ENCODE results near the gene TRIOBP.
"Not testable (repeated sequence)": the region's sequence is repeated elsewhere in the genome, so short reads cannot be mapped to it uniquely, and the experiment has no call there.

The TRIOBP gene

DNA sequence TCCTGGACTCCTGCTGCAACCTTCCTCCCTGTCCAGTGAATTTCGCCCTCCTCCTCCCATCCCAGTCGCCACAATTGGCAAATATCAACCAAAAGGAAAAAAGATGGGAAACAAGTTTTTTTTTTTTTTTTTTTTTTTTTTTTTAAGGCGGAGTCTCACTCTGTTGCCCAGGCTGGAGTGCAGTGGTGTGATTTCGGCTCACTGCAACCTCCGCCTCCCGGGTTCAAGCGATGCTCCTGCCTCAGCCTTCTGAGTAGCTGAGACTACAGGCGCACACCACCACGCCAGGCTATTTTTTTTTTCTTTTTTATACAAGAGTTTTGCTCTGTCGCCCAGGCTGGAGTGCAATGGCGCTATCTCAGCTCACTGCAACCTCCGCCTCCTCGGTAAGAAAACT lies 590 bp upstream of the TRIOBP start:
- not testable (repeated sequence) for DNase-seq

- DNase-seq, result no peak
Measured at GRCh38 chr22:37697538-37697835, 639 bp downstream of the TRIOBP start.

- no peak for DNase-seq
Measured at GRCh38 chr22:37701141-37701786, 4.4 kb downstream of the TRIOBP start.

DNA sequence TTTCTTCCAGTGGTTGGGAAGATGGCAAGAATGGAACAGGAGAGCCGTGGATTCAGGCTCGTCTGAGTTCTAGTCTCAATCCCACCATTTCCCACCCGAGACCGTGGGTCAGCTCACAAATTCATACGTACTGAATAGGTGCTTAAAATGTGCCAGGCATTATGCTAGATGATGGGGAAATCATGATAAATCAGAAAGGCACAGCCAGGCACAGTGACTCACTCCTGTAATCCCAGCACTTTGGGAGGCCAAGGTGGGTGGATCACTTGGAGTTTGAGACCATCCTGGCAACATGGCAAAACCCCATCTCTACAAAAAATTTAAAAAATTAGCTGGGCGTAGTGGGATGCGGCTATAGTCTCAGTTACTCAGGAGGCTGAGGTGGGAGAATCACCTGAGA lies 7.1 kb downstream of the TRIOBP start:
- no peak for DNase-seq

- no peak for DNase-seq
Measured at GRCh38 chr22:37704645-37705044, 7.8 kb downstream of the TRIOBP start.

- no peak for DNase-seq
Measured at GRCh38 chr22:37705205-37705604, 8.4 kb downstream of the TRIOBP start.

- no peak for DNase-seq
Measured at GRCh38 chr22:37708580-37709444, 12.0 kb downstream of the TRIOBP start.

- no peak for DNase-seq
Measured at GRCh38 chr22:37709445-37709765, 12.6 kb downstream of the TRIOBP start.

DNA sequence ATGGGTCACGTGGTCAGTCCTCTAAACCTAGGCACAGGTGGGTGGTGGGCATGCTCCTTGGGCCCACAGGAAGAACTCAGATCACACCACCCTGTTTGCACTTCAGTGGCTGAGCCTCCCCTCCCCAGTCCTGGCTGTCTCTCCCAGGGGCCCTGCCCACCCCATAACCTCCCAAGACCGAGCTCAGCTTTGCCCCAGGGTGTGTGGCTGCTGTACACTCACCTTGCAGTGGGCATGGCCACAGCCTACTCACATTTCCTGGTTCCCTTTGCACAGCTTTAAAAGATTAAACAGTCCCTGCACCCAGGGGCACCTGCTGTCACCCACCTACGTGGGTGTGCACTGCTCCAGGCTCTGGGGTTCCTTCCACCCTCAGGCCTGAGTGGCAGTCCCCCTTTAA lies 13.8 kb downstream of the TRIOBP start:
- no peak for DNase-seq

GRCh38 chr22:37711490-37711889 lies 14.6 kb downstream of the TRIOBP start:
- DNase-seq, result no peak

DNA sequence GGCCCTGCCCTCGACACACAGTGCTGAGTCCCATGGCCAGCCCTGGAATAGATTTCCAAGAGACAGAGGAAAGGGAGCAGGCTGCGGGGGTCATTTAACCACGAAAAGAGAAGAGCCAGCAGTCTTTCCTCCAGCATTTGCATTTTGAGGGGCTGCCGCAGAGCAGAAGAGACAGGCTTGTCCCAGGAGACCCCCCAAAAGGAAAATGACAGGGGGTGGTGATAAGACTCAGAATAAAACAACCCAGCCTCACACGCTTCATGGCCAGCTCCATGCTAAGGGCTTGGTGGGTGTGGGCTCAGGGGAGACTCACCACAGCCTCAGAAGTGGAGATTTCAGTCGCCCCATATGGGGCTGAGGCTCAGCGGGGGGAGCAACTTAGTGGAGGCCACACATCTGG lies 16.9 kb downstream of the TRIOBP start:
- no peak for DNase-seq

DNA sequence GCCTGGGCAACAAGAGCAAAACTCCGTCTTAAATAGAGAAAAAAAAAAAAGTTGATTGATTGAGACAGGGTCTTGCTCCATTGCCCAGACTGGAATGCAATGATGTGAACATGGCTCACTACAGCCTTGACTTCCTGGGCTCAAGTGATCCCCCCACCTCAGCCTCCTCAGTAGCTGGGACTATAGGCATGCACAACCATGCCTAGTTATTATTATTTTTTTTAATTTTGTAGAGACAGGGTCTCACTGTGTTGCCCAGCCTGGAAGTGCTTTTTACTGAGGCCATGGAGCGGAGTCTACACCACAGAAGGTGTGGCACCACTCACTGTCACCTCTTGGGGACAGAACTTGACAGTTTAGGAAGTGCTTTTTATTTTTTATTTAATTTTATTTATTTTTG lies 17.8 kb downstream of the TRIOBP start:
- DNase-seq, result no peak

DNA sequence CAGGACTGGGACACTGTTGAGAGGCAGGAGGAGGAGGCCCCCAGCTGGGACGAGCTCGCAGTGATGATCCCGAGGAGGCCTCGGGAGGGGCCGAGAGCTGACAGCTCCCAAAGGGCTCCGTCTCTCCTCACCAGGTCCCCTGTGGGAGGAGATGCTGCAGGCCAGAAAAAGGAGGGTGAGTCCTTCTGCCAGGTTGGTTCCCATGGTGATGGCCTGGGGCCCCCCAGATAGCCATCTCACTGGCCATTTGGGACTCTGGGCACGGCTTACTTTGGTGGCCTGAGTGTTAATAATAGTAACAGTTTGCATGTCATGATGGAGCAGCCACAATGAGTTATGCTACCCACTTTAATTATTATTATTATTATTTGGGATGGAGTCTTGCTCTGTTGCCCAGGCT lies 18.9 kb downstream of the TRIOBP start:
- no peak for DNase-seq

DNA sequence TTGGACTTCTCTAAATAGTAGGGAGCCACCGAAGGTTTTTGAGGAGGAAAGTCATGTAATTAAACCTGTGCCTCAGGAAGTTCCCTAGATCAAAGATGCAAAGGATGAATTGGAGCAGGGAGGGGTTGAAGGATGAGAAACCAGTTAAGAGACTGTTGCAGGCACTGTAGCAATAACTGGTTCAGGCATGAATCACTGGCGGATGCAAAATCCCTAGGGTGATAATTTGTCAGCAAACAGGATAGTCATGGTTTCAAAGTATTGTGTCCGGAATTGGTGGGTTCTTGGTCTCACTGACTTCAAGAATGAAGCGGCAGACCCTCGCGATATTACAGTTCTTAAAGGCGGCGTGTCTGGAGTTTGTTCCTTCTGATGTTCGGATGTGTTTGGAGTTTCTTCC lies 19.9 kb downstream of the TRIOBP start:
- no peak for DNase-seq

- not testable (repeated sequence) for DNase-seq
Measured at GRCh38 chr22:37717235-37717634, 20.4 kb downstream of the TRIOBP start.

DNA sequence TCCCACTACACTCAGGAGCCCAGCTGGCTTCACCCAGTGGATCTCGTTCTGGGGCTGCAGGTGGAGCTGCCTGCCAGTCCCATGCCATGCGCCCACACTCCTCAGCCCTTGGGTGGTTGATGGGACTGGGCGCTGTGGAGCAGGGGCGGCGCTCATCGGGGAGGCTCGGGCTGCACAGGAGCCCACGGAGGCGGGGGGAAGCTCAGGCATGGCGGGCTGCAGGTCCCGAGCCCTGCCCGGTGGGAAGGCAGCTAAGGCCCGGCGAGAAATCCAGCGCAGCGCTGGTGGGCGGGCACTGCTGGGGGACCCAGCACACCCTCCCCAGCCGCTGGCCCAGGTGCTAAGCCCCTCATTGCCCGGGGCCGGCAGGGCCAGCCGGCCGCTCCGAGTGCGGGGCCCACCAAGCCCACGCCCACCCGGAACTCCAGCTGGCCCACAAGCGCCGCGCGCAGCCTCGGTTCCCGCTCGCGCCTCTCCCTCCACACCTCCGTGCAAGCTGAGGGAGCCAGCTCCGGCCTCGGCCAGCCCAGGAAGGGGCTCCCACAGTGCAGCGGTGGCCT lies 21.0 kb downstream of the TRIOBP start:
- DNase-seq, result not testable (repeated sequence)

- no peak for DNase-seq
Measured at GRCh38 chr22:37725551-37726240, 28.8 kb downstream of the TRIOBP start.

DNA sequence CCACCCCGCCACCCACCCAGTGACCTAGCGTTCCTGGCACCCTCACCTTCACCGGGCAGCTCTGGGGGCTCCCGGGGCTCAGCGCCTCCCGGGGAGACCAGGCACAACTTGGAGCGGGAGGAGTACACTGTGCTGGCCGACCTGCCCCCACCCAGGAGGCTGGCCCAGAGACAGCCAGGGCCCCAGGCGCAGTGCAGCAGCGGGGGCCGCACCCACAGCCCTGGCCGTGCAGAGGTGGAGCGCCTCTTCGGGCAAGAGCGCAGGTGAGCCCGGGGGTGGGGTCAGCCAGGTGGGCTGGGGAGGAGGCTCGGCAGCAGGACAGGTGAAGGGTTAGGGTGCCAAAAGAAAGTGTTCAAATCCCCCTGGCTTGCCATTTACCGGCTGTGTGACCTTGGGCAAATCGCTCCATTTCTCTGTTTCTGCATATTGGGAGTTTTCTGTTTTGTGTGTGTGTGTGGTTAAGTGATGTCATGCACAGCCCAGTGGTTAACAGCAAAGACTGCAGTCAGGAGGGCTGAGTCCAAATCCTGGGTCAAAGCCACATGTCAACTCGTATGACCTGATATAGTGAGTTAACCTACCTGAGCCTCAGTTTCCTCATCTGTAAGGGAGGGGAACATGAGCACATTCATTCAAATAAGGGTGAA lies 29.5 kb downstream of the TRIOBP start:
- DNase-seq, result no peak

DNA sequence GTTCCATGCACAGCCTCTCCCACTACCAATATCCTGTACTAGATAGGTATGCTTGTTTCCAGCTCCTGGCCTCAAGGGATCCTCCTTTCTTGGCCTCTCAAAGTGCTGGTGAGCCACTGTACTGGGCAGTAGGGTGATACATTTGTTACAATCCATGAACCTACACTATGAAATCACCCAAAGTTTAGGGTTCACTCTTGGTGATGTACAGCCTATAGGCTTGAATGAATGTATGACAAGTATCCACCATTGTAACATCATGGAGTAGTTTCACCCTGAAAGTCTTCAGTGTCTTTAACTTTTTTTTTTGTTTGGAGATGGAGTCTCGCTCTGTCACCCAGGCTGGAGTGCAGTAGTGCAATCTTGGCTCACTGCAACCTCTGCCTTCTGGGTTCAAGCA lies 31.8 kb downstream of the TRIOBP start:
- DNase-seq, result no peak

DNA sequence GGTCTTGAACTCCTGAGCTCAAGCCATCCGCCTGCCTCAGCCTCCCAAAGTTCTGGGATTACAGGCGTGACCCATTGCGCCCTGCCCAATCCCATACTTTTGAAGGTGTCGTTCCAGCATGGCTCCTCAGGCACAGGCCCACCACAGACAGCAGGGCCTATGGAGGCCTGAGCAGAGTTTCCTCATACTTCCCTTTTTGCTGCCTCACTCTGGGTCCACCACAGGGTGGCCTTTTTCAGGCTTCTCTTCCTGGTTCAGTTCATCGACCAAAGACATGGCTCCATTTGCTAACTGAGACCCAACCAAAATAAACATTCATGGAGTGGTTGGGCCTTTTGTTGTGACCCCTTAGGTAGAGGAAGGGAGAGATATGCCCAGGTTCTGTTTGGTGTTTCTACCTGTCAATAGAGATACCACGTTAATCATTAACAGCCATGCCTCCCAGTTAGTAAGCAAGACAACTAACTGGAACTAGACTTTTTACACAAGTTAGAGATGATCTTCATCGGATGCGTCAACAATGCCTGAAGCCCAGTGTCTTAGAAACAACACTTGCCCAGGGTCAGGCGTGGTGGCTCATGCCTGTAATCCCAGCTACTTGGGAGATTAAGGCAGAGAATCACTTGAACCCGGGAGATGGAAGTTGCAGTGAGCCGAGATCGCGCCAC lies 35.1 kb downstream of the TRIOBP start:
- DNase-seq, result no peak

GRCh38 chr22:37732699-37733607 lies 36.1 kb downstream of the TRIOBP start:
- no peak for DNase-seq
